Suprapubic skin (tissue), 4 donors: Measurements from ENCODE around the gene MRRF. TPM values are rescaled to one million over a fixed set of nuclear protein-coding genes. Genes with fewer than 3 reads are reported as not detected.

Experiments
- DNase-seq, 2 donors: peaks; one replicate each; pipeline ENCODE4 v3.0.0-alpha.2; 2019; ENCODE audit warnings: low spot score in 2 of 2
- H3K27ac ChIP-seq: fragments of 200-600 bp; sonication (generic); one replicate; pipeline ENCODE4 v1.5.1; 2019
- H3K27me3 ChIP-seq: fragments of 200-600 bp; sonication (generic); one replicate; pipeline ENCODE4 v1.5.1; 2019
- H3K36me3 ChIP-seq: fragments of 200-600 bp; sonication (generic); one replicate; pipeline ENCODE4 v1.5.1; 2019
- H3K4me1 ChIP-seq: fragments of 200-600 bp; sonication (generic); one replicate; pipeline ENCODE4 v1.5.1; 2019
- H3K4me3 ChIP-seq: fragments of 200-600 bp; sonication (generic); one replicate; pipeline ENCODE4 v1.5.1; 2019; ENCODE audit warnings: mild to moderate bottlenecking
- H3K9me3 ChIP-seq: fragments of 200-600 bp; sonication (generic); one replicate; pipeline ENCODE4 v1.5.1; 2019
- CTCF ChIP-seq, 2 donors: fragments of 200-600 bp in 1 of 2; fragments of 450-650 bp in 1 of 2; sonication (generic) in 1 of 2; IDR thresholded peaks; one replicate each; pipeline ENCODE4 v1.5.1; 2016 to 2019; ENCODE audit warnings: antibody characterized with exemption in 2 of 2, mild to moderate bottlenecking in 1 of 2, moderate library complexity in 1 of 2
- EP300 ChIP-seq: sonication (generic); formaldehyde crosslinking; IDR thresholded peaks from one replicate; pipeline ENCODE4 v1.6.1; 2017; ENCODE audit warnings: antibody characterized with exemption
- POLR2A ChIP-seq, 2 donors: fragments of 450-650 bp; IDR thresholded peaks; one replicate each; pipeline ENCODE4 v1.6.1; 2017; ENCODE audit warnings: antibody characterized with exemption in 2 of 2, mild to moderate bottlenecking in 2 of 2, moderate library complexity in 2 of 2
- POLR2AphosphoS5 ChIP-seq, 3 donors: sonication (generic); formaldehyde crosslinking; IDR thresholded peaks; one replicate each; pipeline ENCODE4 v1.6.1; 2017; ENCODE audit warnings: antibody characterized with exemption in 3 of 3
- WGBS: methylation state at CpG from one replicate; pipeline ENCODE4 v1.1.5; 2018; 5-methylcytosine and 5-hydroxymethylcytosine counted together
- total RNA-seq, 4 donors: library from RNA; depleted of rRNA; stranded (reverse); fragments of >200 nt; gene quantifications; one replicate each; pipeline ENCODE4 v1.1.0, GENCODE V29; 2016

The MRRF gene
- 10 to 100 TPM; 41.3 to 75.2 (median 44.2) TPM for total RNA-seq

DNA sequence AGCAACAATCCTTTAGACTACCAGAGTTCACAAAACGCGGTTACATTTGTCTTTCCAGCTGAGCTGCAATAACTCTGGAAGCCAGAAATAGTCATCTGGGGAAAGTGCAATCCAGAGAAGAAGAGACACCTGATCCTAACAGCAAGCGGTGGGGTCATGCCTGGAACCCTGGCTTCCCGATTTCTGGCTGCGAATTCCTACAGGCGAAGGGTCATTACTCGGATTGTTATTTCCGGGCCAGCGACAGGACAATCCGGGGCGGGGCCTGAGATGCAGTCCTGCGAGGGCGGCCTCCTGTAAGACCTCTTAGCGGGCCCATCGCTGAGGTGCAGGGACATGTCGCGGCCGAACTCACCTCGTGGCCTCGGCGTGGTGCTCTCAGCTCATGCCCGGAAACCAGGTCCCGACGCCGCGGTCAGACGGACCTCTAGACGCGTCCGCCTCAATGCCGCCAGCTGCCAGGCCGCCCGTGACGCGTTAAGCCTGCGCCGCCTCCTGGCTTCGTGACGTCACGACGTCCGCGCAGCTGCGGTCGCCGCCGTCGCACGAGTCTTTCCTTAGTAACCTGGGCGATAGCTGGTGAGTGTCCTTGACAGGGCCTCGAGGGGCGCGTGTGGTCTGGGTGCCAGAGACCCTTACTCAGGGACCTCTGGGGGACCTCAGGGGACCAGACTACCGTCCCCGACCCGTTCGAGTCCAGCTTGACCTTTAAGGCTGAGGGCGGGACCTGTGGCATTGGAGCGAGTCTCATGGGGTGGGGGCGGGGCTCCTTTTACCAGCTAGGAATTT, at the start of gene MRRF, which contains the start of gene RBM18:
Gene MRRF, plus strand, starts transcription at position 523 of the 789 bp plus-strand sequence. CDS start 6,010 bp downstream, outside the sequence.
Gene RBM18, minus strand, starts transcription at position 481 of the 789 bp plus-strand sequence. CDS start 3,348 bp downstream, outside the sequence.
- Histone ChIP-seq H3K27me3 (no peaks in the 10 kb centered on the region), H3K4me1 (peaks cover 39% of the 10 kb centered on the region), H3K36me3 (peaks cover 14% of the 10 kb centered on the region), H3K9me3 (no peaks in the 10 kb centered on the region), H3K4me3 (peak within 1 kb of the TSS; percentile 75), H3K27ac (peak within 1 kb of the TSS; percentile 89)
- TF ChIP-seq POLR2A (IDR thresholded peaks at IDR 0.05): peak; percentile 12 to 84
- no peak for TF ChIP-seq EP300
- TF ChIP-seq POLR2AphosphoS5 (IDR thresholded peaks at IDR 0.05): peak in 2 of 3 donors; percentile 87
- no peak for TF ChIP-seq CTCF (IDR thresholded peaks at IDR 0.05)
- peak; percentile 92 to 96 for DNase-seq
- WGBS: 0% methylated on average over 9 of the region's 60 CpGs

GRCh38 chr9:122215663-122216062, 49.0 kb upstream of the MRRF start:
- no peak for TF ChIP-seq EP300
- no peak for TF ChIP-seq POLR2A (IDR thresholded peaks at IDR 0.05)
- no peak for TF ChIP-seq CTCF (IDR thresholded peaks at IDR 0.05)
- no peak for TF ChIP-seq POLR2AphosphoS5 (IDR thresholded peaks at IDR 0.05)
- H3K9me3 ChIP-seq: no peaks in the 10 kb centered on the region
- peaks cover 95% of the 10 kb centered on the region for H3K27me3 ChIP-seq
- no peaks in the 10 kb centered on the region for H3K36me3 ChIP-seq
- H3K27ac ChIP-seq: no peak overlapping the region
- no peak for DNase-seq
- no peak overlapping the region for H3K4me3 ChIP-seq
- peaks cover 42% of the 10 kb centered on the region for H3K4me1 ChIP-seq
- 100% methylated on average over 1 of the region's 1 CpG for WGBS

DNA sequence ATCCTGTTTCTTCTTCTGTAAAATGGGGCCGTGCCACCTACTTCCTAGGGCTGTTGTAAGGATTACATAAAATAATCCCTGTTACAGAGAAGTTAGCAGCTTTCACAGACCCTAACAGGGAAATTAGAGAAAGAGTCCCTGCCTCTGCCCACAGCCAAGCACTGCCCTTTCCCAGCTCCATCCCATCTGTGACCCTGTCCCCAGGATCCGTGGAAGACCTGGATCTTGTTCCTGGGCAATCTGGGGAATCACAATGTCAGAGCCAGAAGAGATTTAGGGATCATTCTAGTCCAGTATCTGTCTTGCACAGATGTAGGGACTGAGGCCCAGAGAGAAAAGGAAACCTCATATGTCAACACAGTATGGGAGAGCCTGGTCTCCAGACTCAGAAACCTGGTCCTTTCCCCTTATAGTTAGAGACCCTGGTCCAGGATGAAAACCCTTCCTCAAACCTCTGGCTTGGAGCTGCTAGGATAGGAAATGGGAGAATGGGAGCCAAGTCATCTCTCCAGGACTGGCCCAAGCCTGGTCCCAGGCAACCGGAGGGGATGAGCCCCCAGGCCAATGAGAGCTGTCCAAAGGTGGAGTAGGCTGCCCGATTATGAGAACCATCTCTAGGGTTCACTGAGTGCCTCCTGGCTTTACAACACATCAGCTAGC, 48.4 kb upstream of the MRRF start:
- no peak for DNase-seq
- H3K4me1 ChIP-seq: peaks cover 43% of the 10 kb centered on the region
- peaks cover 95% of the 10 kb centered on the region for H3K27me3 ChIP-seq
- WGBS: 83% methylated on average over 4 of the region's 4 CpGs
- no peaks in the 10 kb centered on the region for H3K36me3 ChIP-seq
- H3K27ac ChIP-seq: no peak overlapping the region
- H3K9me3 ChIP-seq: no peaks in the 10 kb centered on the region
- TF ChIP-seq POLR2A (IDR thresholded peaks at IDR 0.05) (no peak), POLR2AphosphoS5 (IDR thresholded peaks at IDR 0.05) (no peak), CTCF (IDR thresholded peaks at IDR 0.05) (no peak), EP300 (no peak)
- H3K4me3 ChIP-seq: no peak overlapping the region

- Histone ChIP-seq H3K36me3 (no peaks in the 10 kb centered on the region), H3K27me3 (peaks cover 95% of the 10 kb centered on the region), H3K27ac (no peak overlapping the region), H3K4me3 (no peak overlapping the region), H3K4me1 (peaks cover 43% of the 10 kb centered on the region), H3K9me3 (no peaks in the 10 kb centered on the region)
- TF ChIP-seq POLR2AphosphoS5 (IDR thresholded peaks at IDR 0.05) (no peak), CTCF (IDR thresholded peaks at IDR 0.05) (no peak), EP300 (no peak), POLR2A (IDR thresholded peaks at IDR 0.05) (no peak)
- WGBS: 58% methylated on average over 33 of the region's 35 CpGs
- no peak for DNase-seq
Measured at GRCh38 chr9:122216798-122217418, 47.8 kb upstream of the MRRF start.
